DND-41 (cell line): ENCODE results near the gene ADORA2A.

Experiments
- EZH2 ChIP-seq: IDR thresholded peaks from 3 replicates; pipeline ENCODE4 v1.6.1; 2012; ENCODE audit warnings: borderline replicate concordance, low read depth, mild to moderate bottlenecking, moderate library complexity, low read length, inconsistent platforms; ENCODE audit not compliant: severe bottlenecking
- TF ChIP-seq, protein P1 (sequence below): IDR thresholded peaks from 2 replicates; pipeline ENCODE4 v1.5.1; 2012; ENCODE audit warnings: borderline replicate concordance, low read length, moderate library complexity, mild to moderate bottlenecking; ENCODE audit not compliant: poor library complexity, severe bottlenecking; ENCODE audit errors: extremely low read depth

DNA sequence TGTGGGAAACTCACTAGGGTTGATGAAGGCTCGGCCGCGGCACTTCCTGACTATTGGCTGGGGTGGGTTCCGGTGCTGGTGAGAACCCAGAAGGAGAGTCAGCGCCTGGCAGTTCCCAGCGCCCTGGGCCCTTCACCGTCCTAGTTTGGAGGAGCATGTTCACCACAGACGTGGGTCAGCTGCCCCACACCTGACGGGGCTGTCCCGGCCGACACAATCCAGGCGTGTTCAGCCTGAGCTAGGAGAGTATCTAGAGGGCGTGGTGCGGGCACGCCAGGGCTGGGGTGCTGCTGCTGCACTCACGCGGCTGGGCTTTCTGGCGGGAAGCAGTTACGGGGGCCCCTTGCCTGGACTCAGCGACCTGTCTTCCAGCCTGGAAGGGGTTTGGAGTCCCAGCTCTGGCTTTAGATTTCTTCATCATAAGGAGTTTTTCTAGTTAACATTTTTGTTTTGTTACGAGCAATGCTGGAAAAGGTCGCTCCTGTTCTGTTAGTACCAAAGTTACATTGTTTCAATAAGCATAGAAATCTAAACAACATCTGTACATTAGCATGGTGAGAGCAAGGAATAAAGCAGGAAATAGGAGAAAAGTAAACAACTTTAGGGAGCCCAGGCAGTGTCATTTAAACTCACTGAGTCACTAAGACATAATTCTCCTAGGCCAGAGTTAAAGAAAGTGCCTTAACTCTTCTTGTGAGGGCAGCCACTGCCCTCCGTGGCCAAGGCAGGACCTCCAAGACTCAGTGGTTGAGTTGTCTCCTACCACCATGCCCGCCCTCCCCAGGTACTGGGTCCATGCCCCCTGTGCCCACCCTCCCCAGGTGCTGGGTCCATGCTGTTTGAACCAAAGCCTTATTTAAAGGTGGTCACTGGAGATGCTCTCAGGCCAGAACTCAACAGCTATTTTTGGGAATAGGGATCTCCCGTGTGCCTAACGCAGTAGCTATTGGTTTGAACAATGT lies 12.1 kb upstream of the ADORA2A start:
- TF ChIP-seq, protein P1, sequence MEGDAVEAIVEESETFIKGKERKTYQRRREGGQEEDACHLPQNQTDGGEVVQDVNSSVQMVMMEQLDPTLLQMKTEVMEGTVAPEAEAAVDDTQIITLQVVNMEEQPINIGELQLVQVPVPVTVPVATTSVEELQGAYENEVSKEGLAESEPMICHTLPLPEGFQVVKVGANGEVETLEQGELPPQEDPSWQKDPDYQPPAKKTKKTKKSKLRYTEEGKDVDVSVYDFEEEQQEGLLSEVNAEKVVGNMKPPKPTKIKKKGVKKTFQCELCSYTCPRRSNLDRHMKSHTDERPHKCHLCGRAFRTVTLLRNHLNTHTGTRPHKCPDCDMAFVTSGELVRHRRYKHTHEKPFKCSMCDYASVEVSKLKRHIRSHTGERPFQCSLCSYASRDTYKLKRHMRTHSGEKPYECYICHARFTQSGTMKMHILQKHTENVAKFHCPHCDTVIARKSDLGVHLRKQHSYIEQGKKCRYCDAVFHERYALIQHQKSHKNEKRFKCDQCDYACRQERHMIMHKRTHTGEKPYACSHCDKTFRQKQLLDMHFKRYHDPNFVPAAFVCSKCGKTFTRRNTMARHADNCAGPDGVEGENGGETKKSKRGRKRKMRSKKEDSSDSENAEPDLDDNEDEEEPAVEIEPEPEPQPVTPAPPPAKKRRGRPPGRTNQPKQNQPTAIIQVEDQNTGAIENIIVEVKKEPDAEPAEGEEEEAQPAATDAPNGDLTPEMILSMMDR: no peak
- no peak for TF ChIP-seq EZH2
